ENCODE results near the gene PTH1R. TPM values are rescaled to one million over a fixed set of nuclear protein-coding genes. Genes with fewer than 3 reads are reported as not detected.

Gene PTH1R
- polyA plus RNA-seq, 3 donors, result not detected

DNA sequence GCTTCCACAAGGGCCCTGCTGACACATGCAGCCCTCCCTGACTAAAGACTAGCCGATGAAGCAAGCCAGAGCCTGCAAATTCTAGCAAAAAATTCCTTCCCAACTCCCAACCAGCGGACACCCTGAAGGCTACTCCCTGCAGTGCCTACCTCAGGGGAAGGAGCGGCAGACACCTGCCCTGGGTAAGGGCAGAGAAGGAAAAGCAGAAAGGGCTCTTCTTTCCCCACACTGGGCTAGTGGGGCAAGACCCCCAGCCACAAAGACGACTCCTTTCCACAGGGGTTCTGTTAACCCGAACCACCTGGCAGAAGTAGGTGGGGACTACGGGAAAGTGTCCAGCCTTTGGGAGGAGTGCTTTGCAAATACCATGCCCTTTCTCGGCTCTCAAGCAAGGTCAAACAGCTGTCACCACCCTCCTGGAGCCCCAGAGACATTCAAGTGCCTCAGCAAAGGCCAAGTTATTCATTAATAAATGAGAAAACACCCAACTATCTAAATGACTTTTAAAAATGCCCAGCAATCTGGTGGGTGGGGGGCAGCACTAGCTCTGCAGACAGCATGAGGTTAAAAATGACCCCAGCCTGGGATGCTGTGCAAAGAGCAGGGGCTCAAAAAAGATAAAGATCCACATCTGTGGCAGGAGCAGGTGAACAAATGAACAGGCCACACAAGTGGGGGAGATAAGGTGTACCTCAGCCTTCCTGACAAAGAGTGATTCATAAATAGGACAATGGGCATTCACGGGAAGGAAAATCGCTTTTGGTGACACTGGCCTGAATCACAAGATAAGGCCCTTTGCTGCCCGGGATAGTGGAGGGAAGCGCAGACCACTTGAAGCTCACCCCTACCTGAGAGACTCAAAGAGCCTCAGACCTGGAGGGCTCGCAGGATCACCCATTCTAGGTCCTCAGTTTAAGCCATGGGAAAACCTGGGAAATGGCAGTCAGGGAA is 66.0 kb downstream of the PTH1R start:
- intact Hi-C loops (cut with micrococcal nuclease), result no loop called here
- DNase-seq, result no peak
- H3K9me3 ChIP-seq (replicated peaks in 1 of 2; ENCODE audit: control insufficient read depth in 1 of 2, insufficient read depth in 1 of 2, low read length in 2 of 2), result no peaks in the 10 kb centered on the region
- H3K27me3 ChIP-seq (ENCODE audit: control insufficient read depth in 2 of 2, insufficient read depth in 2 of 2, low read length in 2 of 2), result no peaks in the 10 kb centered on the region
- no peak overlapping the region for H3K9ac ChIP-seq (ENCODE audit: insufficient read depth, low read length, poor library complexity, severe bottlenecking)
- TF ChIP-seq, protein P1, sequence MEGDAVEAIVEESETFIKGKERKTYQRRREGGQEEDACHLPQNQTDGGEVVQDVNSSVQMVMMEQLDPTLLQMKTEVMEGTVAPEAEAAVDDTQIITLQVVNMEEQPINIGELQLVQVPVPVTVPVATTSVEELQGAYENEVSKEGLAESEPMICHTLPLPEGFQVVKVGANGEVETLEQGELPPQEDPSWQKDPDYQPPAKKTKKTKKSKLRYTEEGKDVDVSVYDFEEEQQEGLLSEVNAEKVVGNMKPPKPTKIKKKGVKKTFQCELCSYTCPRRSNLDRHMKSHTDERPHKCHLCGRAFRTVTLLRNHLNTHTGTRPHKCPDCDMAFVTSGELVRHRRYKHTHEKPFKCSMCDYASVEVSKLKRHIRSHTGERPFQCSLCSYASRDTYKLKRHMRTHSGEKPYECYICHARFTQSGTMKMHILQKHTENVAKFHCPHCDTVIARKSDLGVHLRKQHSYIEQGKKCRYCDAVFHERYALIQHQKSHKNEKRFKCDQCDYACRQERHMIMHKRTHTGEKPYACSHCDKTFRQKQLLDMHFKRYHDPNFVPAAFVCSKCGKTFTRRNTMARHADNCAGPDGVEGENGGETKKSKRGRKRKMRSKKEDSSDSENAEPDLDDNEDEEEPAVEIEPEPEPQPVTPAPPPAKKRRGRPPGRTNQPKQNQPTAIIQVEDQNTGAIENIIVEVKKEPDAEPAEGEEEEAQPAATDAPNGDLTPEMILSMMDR (IDR thresholded peaks at IDR 0.05), result no peak
- peak overlapping the region in 1 of 2 donors; percentile 21 for H3K27ac ChIP-seq (ENCODE audit: low read depth in 1 of 2, low read length in 2 of 2)
- peaks cover 46 to 48% of the 10 kb centered on the region in 2 donors for H3K4me1 ChIP-seq (ENCODE audit: control insufficient read depth in 1 of 2, insufficient read depth in 2 of 2, low read length in 2 of 2)
- H3K36me3 ChIP-seq (replicated peaks in 1 of 2; ENCODE audit: control insufficient read depth in 1 of 2, insufficient read depth in 2 of 2, low read length in 2 of 2), result peaks cover 24 to 69% of the 10 kb centered on the region in 2 donors
- Mint-ChIP-seq H3K4me3 (no peak overlapping the region), H3K27me3 (ENCODE audit: low read depth in 3 of 3) (no peaks in the 10 kb centered on the region), H3K9me3 (no peaks in the 10 kb centered on the region), H3K27ac (peak overlapping the region in 3 of 7 donors; percentile 48 to 82 (median 55)), H3K4me1 (peaks cover 75% of the 10 kb centered on the region), H3K36me3 (peaks cover 66 to 82% of the 10 kb centered on the region in 2 donors)
- WGBS (ENCODE audit: insufficient coverage), result 98% methylated on average over 7 of the region's 12 CpGs
- no peak overlapping the region for H3K4me2 ChIP-seq (replicated peaks; ENCODE audit: extremely low read depth, low read length, poor library complexity, severe bottlenecking)
- peaks cover 97% of the 10 kb centered on the region for H3K79me2 ChIP-seq (ENCODE audit: insufficient read depth, low read length)
- H4K20me1 ChIP-seq (ENCODE audit: insufficient read depth, low read length), result peaks cover 94% of the 10 kb centered on the region
- H3K4me3 ChIP-seq (replicated peaks in 1 of 3; ENCODE audit: low read depth in 2 of 3, low read length in 3 of 3), result no peak overlapping the region
- H2AFZ ChIP-seq (ENCODE audit: insufficient read depth, low read depth, low read length, poor library complexity, severe bottlenecking), result no peak overlapping the region

DNA sequence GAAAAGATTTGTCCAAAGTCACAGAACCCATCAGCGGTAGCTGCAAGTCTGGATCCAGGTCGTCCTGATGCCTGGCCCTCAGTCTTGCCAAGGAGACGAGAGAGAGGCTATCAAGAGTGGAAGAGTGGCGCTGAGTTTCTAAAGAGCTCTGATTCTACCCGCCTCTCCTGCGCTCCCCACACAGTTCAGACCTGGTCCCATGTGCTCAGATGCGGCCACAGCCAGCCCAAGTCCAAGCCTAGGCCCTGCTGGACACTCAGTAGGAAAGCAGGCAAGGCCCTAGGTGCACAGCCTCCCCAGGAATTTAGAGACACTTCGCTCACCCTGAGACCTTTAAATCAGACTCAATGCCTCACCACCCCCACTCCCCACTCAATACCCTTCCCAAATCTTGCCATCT is 66.7 kb downstream of the PTH1R start:
- DNase-seq, result no peak
- H3K4me1 Mint-ChIP-seq, result peaks cover 75% of the 10 kb centered on the region
- peak overlapping the region in 2 of 7 donors; percentile 52 to 98 for H3K27ac Mint-ChIP-seq
- Histone ChIP-seq H3K27ac (ENCODE audit: low read depth in 1 of 2, low read length in 2 of 2) (no peak overlapping the region), H4K20me1 (ENCODE audit: insufficient read depth, low read length) (peaks cover 97% of the 10 kb centered on the region), H3K36me3 (replicated peaks in 1 of 2; ENCODE audit: control insufficient read depth in 1 of 2, insufficient read depth in 2 of 2, low read length in 2 of 2) (peaks cover 24 to 69% of the 10 kb centered on the region in 2 donors), H2AFZ (ENCODE audit: insufficient read depth, low read depth, low read length, poor library complexity, severe bottlenecking) (no peak overlapping the region), H3K9ac (ENCODE audit: insufficient read depth, low read length, poor library complexity, severe bottlenecking) (no peak overlapping the region), H3K27me3 (ENCODE audit: control insufficient read depth in 2 of 2, insufficient read depth in 2 of 2, low read length in 2 of 2) (no peaks in the 10 kb centered on the region), H3K4me1 (ENCODE audit: control insufficient read depth in 1 of 2, insufficient read depth in 2 of 2, low read length in 2 of 2) (peaks cover 46 to 48% of the 10 kb centered on the region in 2 donors), H3K9me3 (replicated peaks in 1 of 2; ENCODE audit: control insufficient read depth in 1 of 2, insufficient read depth in 1 of 2, low read length in 2 of 2) (no peaks in the 10 kb centered on the region), H3K79me2 (ENCODE audit: insufficient read depth, low read length) (peaks cover 97% of the 10 kb centered on the region), H3K4me3 (replicated peaks in 1 of 3; ENCODE audit: low read depth in 2 of 3, low read length in 3 of 3) (no peak overlapping the region), H3K4me2 (replicated peaks; ENCODE audit: extremely low read depth, low read length, poor library complexity, severe bottlenecking) (no peak overlapping the region)
- no peaks in the 10 kb centered on the region for H3K27me3 Mint-ChIP-seq (ENCODE audit: low read depth in 3 of 3)
- TF ChIP-seq, protein P1 (IDR thresholded peaks at IDR 0.05), result no peak
- peaks cover 64 to 76% of the 10 kb centered on the region in 2 donors for H3K36me3 Mint-ChIP-seq
- intact Hi-C loops (cut with micrococcal nuclease), result no loop called here
- H3K4me3 Mint-ChIP-seq, result no peak overlapping the region
- H3K9me3 Mint-ChIP-seq, result no peaks in the 10 kb centered on the region
- 98% methylated on average over 8 of the region's 8 CpGs for WGBS (ENCODE audit: insufficient coverage)
